Endothelial cell of umbilical vein (primary cell): ENCODE results near the gene PBX3. TPM values are rescaled to one million over a fixed set of nuclear protein-coding genes. Genes with fewer than 3 reads are reported as not detected.

ENCODE experiments used
- BruUV-seq: library from RNA; stranded (reverse); fragments of 400-500 nt; replicated peaks from 2 replicates; lab custom pipeline; 2021; lab: Mats Ljungman, UMichigan
- CTCF ChIA-PET: fragments of 300-600, 350-600 bp; sonication (Branson Sonifier 250); formaldehyde crosslinking; loops from one replicate; lab custom pipeline; 2021; ENCODE audit warnings: antibody characterized with exemption, inconsistent platforms; lab: Charles Lee
- POLR2A ChIA-PET: fragments of 300-600, 350-600 bp; sonication (Branson Sonifier 250); formaldehyde crosslinking; loops from one replicate; lab custom pipeline; 2021; ENCODE audit warnings: antibody characterized with exemption, inconsistent platforms; lab: Charles Lee
- DNase-seq: peaks from one replicate; pipeline ENCODE4 v3.0.0-alpha.2; 2011; ENCODE audit warnings: low read depth, low spot score
- FAIRE-seq: peaks from 2 replicates; lab custom pipeline; 2011; peaks lifted over from hg19 to GRCh38; lab: Jason Lieb, UNC
- H2AFZ ChIP-seq: 2 replicates; pipeline ENCODE4 v1.6.0; 2012; ENCODE audit warnings: low read depth, low read length, control low read depth, inconsistent platforms
- H3K27ac ChIP-seq: 2 replicates; pipeline ENCODE4 v1.5.1; 2011; ENCODE audit warnings: low read depth, mild to moderate bottlenecking, control low read depth, low read length, moderate library complexity; ENCODE audit not compliant: insufficient read depth
- H3K27me3 ChIP-seq, 2 experiments: 2 replicates each; pipeline versions ENCODE4 v1.6.0 to v1.6.1; 2011; ENCODE audit warnings: low read length in 2 of 2, mixed read lengths in 1 of 2; ENCODE audit not compliant: control insufficient read depth in 2 of 2, insufficient read depth in 2 of 2
- H3K36me3 ChIP-seq, 2 experiments: 2 replicates in 1 of 2; 3 replicates in 1 of 2; pipeline ENCODE4 v1.5.1; 2011; ENCODE audit warnings: low read length in 2 of 2, mild to moderate bottlenecking in 1 of 2, moderate library complexity in 1 of 2; ENCODE audit not compliant: control insufficient read depth in 2 of 2, insufficient read depth in 2 of 2; ENCODE audit errors: extremely low read depth in 1 of 2
- H3K4me1 ChIP-seq: 3 replicates; pipeline ENCODE4 v1.5.1; 2011; ENCODE audit warnings: mild to moderate bottlenecking, low read length; ENCODE audit not compliant: control insufficient read depth, insufficient read depth; ENCODE audit errors: extremely low read depth
- H3K4me2 ChIP-seq: 2 replicates; pipeline ENCODE4 v1.6.1; 2011; ENCODE audit warnings: low read length, control low read depth, mixed read lengths; ENCODE audit not compliant: insufficient read depth
- H3K4me3 ChIP-seq, 3 experiments: fragments of 200-600 bp in 1 of 3; sonication (generic), shearing (Covaris generic) in 1 of 3; replicated peaks in 1 of 3; 2 replicates each; pipeline ENCODE4 v1.5.1; 2011 to 2016; ENCODE audit warnings: control low read depth in 3 of 3, low read length in 3 of 3, mild to moderate bottlenecking in 2 of 3, inconsistent platforms in 1 of 3, low read depth in 1 of 3, moderate library complexity in 1 of 3; ENCODE audit not compliant: insufficient read depth in 1 of 3
- H3K79me2 ChIP-seq: 2 replicates; pipeline ENCODE4 v1.6.0; 2012; ENCODE audit warnings: low read length, inconsistent platforms; ENCODE audit not compliant: control insufficient read depth, insufficient read depth
- H3K9ac ChIP-seq: replicated peaks from 2 replicates; pipeline ENCODE3; 2011; ENCODE audit warnings: low read length, control low read depth; ENCODE audit not compliant: insufficient read depth; ENCODE audit errors: extremely low read depth
- H3K9me1 ChIP-seq: replicated peaks from 3 replicates; pipeline ENCODE4 v1.6.0; 2011; ENCODE audit warnings: mild to moderate bottlenecking, low read length; ENCODE audit not compliant: control insufficient read depth, insufficient read depth; ENCODE audit errors: extremely low read depth
- H3K9me3 ChIP-seq: replicated peaks from 2 replicates; pipeline ENCODE4 v1.5.1; 2012; ENCODE audit warnings: low read length, inconsistent platforms; ENCODE audit not compliant: control insufficient read depth, insufficient read depth
- H4K20me1 ChIP-seq: replicated peaks from 2 replicates; pipeline ENCODE3; 2011; ENCODE audit warnings: mild to moderate bottlenecking, low read length; ENCODE audit not compliant: control insufficient read depth, insufficient read depth; ENCODE audit errors: extremely low read depth
- CTCF ChIP-seq, 2 donors: IDR thresholded peaks; 1 replicate in 1 of 2; 2 replicates in 1 of 2; pipeline ENCODE4 v1.5.1; 2011; ENCODE audit warnings: low read length in 2 of 2, mild to moderate bottlenecking in 2 of 2, moderate library complexity in 2 of 2, control low read depth in 1 of 2, inconsistent platforms in 1 of 2, low read depth in 1 of 2; ENCODE audit not compliant: insufficient read depth in 1 of 2; ENCODE audit errors: extremely low read depth in 1 of 2
- EZH2 ChIP-seq: IDR thresholded peaks from 2 replicates; pipeline ENCODE4 v1.6.1; 2012; ENCODE audit warnings: borderline replicate concordance, low read depth, mild to moderate bottlenecking, moderate library complexity, low read length, inconsistent platforms; ENCODE audit not compliant: severe bottlenecking
- FOS ChIP-seq: IDR thresholded peaks from 2 replicates; pipeline ENCODE4 v1.6.1; 2011; ENCODE audit warnings: mild to moderate bottlenecking, low read length, moderate library complexity, borderline replicate concordance; ENCODE audit not compliant: insufficient read depth
- GATA2 ChIP-seq: IDR thresholded peaks from 2 replicates; pipeline ENCODE4 v1.7.0; 2011; ENCODE audit warnings: low read depth, mild to moderate bottlenecking, moderate library complexity, mixed read lengths, low read length; ENCODE audit not compliant: insufficient read length, insufficient read depth
- JUN ChIP-seq: IDR thresholded peaks from 2 replicates; pipeline ENCODE4 v1.6.1; 2011; ENCODE audit warnings: borderline replicate concordance, low read depth; ENCODE audit not compliant: insufficient read length, insufficient read depth
- MYC ChIP-seq: IDR thresholded peaks from one replicate; pipeline ENCODE4 v1.6.1; 2011; ENCODE audit warnings: mild to moderate bottlenecking, low read depth, low read length
- POLR2A ChIP-seq: IDR thresholded peaks from 2 replicates; pipeline ENCODE4 v1.6.1; 2012; ENCODE audit warnings: low read depth, mild to moderate bottlenecking, control low read depth, low read length
- POLR2AphosphoS5 ChIP-seq: IDR thresholded peaks from 2 replicates; pipeline ENCODE4 v1.6.1; 2012; ENCODE audit warnings: low read depth, mild to moderate bottlenecking, control low read depth, low read length, moderate library complexity; ENCODE audit not compliant: insufficient read depth
- dilution Hi-C: fragments of 300-500 bp; cut with MboI; formaldehyde crosslinking; loops from one replicate; pipeline ENCODE4 v1.15.0; 2019; ENCODE audit warnings: low sequenced_read_pairs; ENCODE audit not compliant: extremely low pct_ligation_motif_present
- intact Hi-C: fragments of 100-400 bp; cut with micrococcal nuclease; formaldehyde crosslinking; loops from one replicate; pipeline ENCODE4 v1.10.0; 2022
- polyA plus RNA-seq, 4 experiments: library from polyadenylated mRNA; depleted of rRNA in 3 of 4; stranded (reverse) in 3 of 4; unstranded in 1 of 4; fragments of >200 nt; gene quantifications; 2 replicates each; pipeline versions ENCODE4 v1.2.1 to v1.2.3, GENCODE V29; 2011 to 2012; ENCODE audit warnings: missing spikeins in 1 of 4
- total RNA-seq: library from RNA; stranded (reverse); gene quantifications from 2 replicates; pipeline ENCODE4 v1.2.3, GENCODE V29; 2021
- TF ChIP-seq, protein P1 (sequence below): IDR thresholded peaks from 2 replicates; pipeline ENCODE4 v1.6.1; 2011; ENCODE audit not compliant: insufficient read depth, insufficient read length

Gene PBX3
- total and polyA plus RNA-seq, 2 donors (not counting 3 experiments of a cell fraction or from before 2014, with no cell fraction given): 18.8 to 42.0 TPM

- BruUV-seq: no TSS peak
- H3K79me2 ChIP-seq: no peaks in the 10 kb centered on the region
- POLR2A ChIA-PET: no interaction called here
- no peak for TF ChIP-seq FOS
- no peak for TF ChIP-seq JUN
- no peak for TF ChIP-seq EZH2
- no peak for TF ChIP-seq CTCF (IDR thresholded peaks at IDR 0.05; ENCODE audit: extremely low read depth in 1 of 2, insufficient read depth in 1 of 2, low read depth in 1 of 2, low read length in 2 of 2)
- no peak for TF ChIP-seq POLR2A
- TF ChIP-seq MYC: no peak
- TF ChIP-seq, protein P1, sequence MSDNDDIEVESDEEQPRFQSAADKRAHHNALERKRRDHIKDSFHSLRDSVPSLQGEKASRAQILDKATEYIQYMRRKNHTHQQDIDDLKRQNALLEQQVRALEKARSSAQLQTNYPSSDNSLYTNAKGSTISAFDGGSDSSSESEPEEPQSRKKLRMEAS: no peak
- no peak for TF ChIP-seq POLR2AphosphoS5
- TF ChIP-seq GATA2: no peak
- H4K20me1 ChIP-seq: no peaks in the 10 kb centered on the region
- intact Hi-C loops: no loop called here
- H3K9me3 ChIP-seq: no peaks in the 10 kb centered on the region
- no peaks in the 10 kb centered on the region for H3K27me3 ChIP-seq
- H3K4me1 ChIP-seq: no peaks in the 10 kb centered on the region
- no peaks in the 10 kb centered on the region for H3K9me1 ChIP-seq
- CTCF ChIA-PET: no interaction called here
- no peak overlapping the region for H3K27ac ChIP-seq
- H3K4me3 ChIP-seq: no peak overlapping the region
- H3K36me3 ChIP-seq: no peaks in the 10 kb centered on the region
- no peak overlapping the region for H3K9ac ChIP-seq
- DNase-seq (no peak), FAIRE-seq (no peak)
- dilution Hi-C loops: no loop called here
- H2AFZ ChIP-seq: no peak overlapping the region
- H3K4me2 ChIP-seq: no peak overlapping the region
These were observed 196.7 kb downstream of the PBX3 start for GRCh38 chr9:125943831-125944230.
